HCT116 (cell line): ENCODE results near the gene MYO7A. TPM values are rescaled to one million over a fixed set of nuclear protein-coding genes. Genes with fewer than 3 reads are reported as not detected.

Experiments used
- ATAC-seq: fragments of 200-7000 bp; cut with Tn5 transposase; 2 replicates; pipeline ENCODE4 v1.9.1; 2020; ENCODE audit warnings: mild to moderate bottlenecking, moderate library complexity
- BruUV-seq: library from RNA; stranded (reverse); fragments of 400-500 nt; replicated peaks from 2 replicates; lab custom pipeline; 2021; lab: Mats Ljungman, UMichigan
- CTCF ChIA-PET: fragments of 300-600 bp; sonication (Branson Sonifier 250); formaldehyde crosslinking; loops from one replicate; lab custom pipeline; 2021; ENCODE audit warnings: antibody characterized with exemption; lab: Charles Lee
- POLR2A ChIA-PET: fragments of 300-600, 350-600 bp; sonication (Branson Sonifier 250); formaldehyde crosslinking; loops from one replicate; lab custom pipeline; 2021; ENCODE audit warnings: antibody characterized with exemption; lab: Charles Lee
- RAD21 ChIA-PET, 2 experiments: fragments of 300-600 bp; sonication (Branson Sonifier 250); formaldehyde crosslinking; loops; one replicate each; lab custom pipeline; 2023; ENCODE audit warnings: low total read pairs in 2 of 2; ENCODE audit not compliant: uncharacterized antibody in 2 of 2, unreplicated experiment in 2 of 2, low non-redundant PET in 1 of 2; lab: Charles Lee
- DNase-seq: peaks from one replicate; pipeline ENCODE4 v3.0.0-alpha.2; 2010; ENCODE audit warnings: low read depth, low spot score
- H2AFZ ChIP-seq: fragments of 200-600 bp; shearing (Covaris generic), sonication (generic); 2 replicates; pipeline ENCODE4 v1.6.1; 2017; ENCODE audit warnings: low read depth, mixed run types, mixed read lengths, antibody characterized with exemption, low read length; ENCODE audit not compliant: poor library complexity, severe bottlenecking
- H3K27ac ChIP-seq: 2 replicates; pipeline ENCODE4 v1.5.1; 2012; ENCODE audit warnings: low read depth, low read length
- H3K27me3 ChIP-seq: fragments of 200-600 bp; sonication (generic); 2 replicates; pipeline ENCODE4 v1.6.1; 2016; ENCODE audit warnings: mixed run types, low read length, mixed read lengths; ENCODE audit not compliant: insufficient read depth
- H3K36me3 ChIP-seq, 2 experiments: fragments of 200-500 bp in 1 of 2; fragments of 200-600 bp in 1 of 2; sonication (Bioruptor generic) in 1 of 2; sonication (generic) in 1 of 2; 2 replicates each; pipeline versions ENCODE4 v1.5.1 to v1.6.1; 2014 to 2016; ENCODE audit warnings: low read length in 2 of 2, inconsistent platforms in 1 of 2, mixed read lengths in 1 of 2, mixed run types in 1 of 2; ENCODE audit not compliant: insufficient read depth in 2 of 2, control insufficient read depth in 1 of 2
- H3K4me1 ChIP-seq, 2 experiments: fragments of 200-600 bp in 1 of 2; sonication (generic) in 1 of 2; 2 replicates each; pipeline versions ENCODE4 v1.5.1 to v1.6.1; 2012 to 2017; ENCODE audit warnings: low read length in 2 of 2, inconsistent platforms in 1 of 2, mild to moderate bottlenecking in 1 of 2, mixed read lengths in 1 of 2, mixed run types in 1 of 2, moderate library complexity in 1 of 2; ENCODE audit not compliant: insufficient read depth in 2 of 2, control insufficient read depth in 1 of 2
- H3K4me2 ChIP-seq: fragments of 200-600 bp; sonication (generic); 2 replicates; pipeline ENCODE4 v1.6.1; 2017; ENCODE audit warnings: mixed run types, low read length, mixed read lengths
- H3K4me3 ChIP-seq, 2 experiments: fragments of 200-600 bp in 1 of 2; sonication (generic) in 1 of 2; replicated peaks in 1 of 2; 2 replicates each; pipeline ENCODE4 v1.5.1; 2011 to 2016; ENCODE audit warnings: low read length in 2 of 2, control low read depth in 1 of 2, low read depth in 1 of 2, mild to moderate bottlenecking in 1 of 2, mixed read lengths in 1 of 2, mixed run types in 1 of 2
- H3K79me2 ChIP-seq: fragments of 200-600 bp; sonication (generic); 2 replicates; pipeline ENCODE4 v1.6.1; 2017; ENCODE audit warnings: mild to moderate bottlenecking, mixed run types, low read length, moderate library complexity, mixed read lengths; ENCODE audit not compliant: insufficient read depth
- H3K9ac ChIP-seq: fragments of 200-600 bp; sonication (generic); 2 replicates; pipeline ENCODE4 v1.6.1; 2016; ENCODE audit warnings: low read length, mixed read lengths
- H3K9me2 ChIP-seq: fragments of 200-600 bp; sonication (generic), shearing (Covaris generic); 2 replicates; pipeline ENCODE4 v1.6.1; 2017; ENCODE audit warnings: mixed run types, mild to moderate bottlenecking, moderate library complexity; ENCODE audit not compliant: insufficient read depth
- H3K9me3 ChIP-seq, 2 experiments: fragments of 200-500 bp in 1 of 2; fragments of 200-600 bp in 1 of 2; sonication (Bioruptor generic) in 1 of 2; sonication (generic) in 1 of 2; 2 replicates each; pipeline ENCODE4 v1.6.1; 2014 to 2017; ENCODE audit warnings: low read length in 2 of 2, mixed read lengths in 2 of 2, inconsistent platforms in 1 of 2, low read depth in 1 of 2, mild to moderate bottlenecking in 1 of 2, mixed run types in 1 of 2, moderate library complexity in 1 of 2; ENCODE audit not compliant: control insufficient read depth in 1 of 2, insufficient read depth in 1 of 2
- H4K20me1 ChIP-seq: fragments of 200-600 bp; sonication (generic), shearing (Covaris generic); 2 replicates; pipeline ENCODE4 v1.6.1; 2017; ENCODE audit warnings: mixed run types, mild to moderate bottlenecking, moderate library complexity; ENCODE audit not compliant: insufficient read depth
- ATF3 ChIP-seq: IDR thresholded peaks from 2 replicates; pipeline ENCODE4 v1.6.1; 2012
- CBX3 ChIP-seq: IDR thresholded peaks from 2 replicates; pipeline ENCODE4 v1.6.1; 2012; ENCODE audit warnings: low read depth
- EGR1 ChIP-seq: IDR thresholded peaks from 2 replicates; pipeline ENCODE4 v1.6.1; 2012; ENCODE audit warnings: low read depth
- ELF1 ChIP-seq: IDR thresholded peaks from 2 replicates; pipeline ENCODE4 v1.6.1; 2012; ENCODE audit warnings: low read depth, borderline replicate concordance
- EZH2 ChIP-seq: fragments of 200-600 bp; sonication (generic); IDR thresholded peaks from 2 replicates; pipeline ENCODE4 v1.6.1; 2017; ENCODE audit warnings: antibody characterized with exemption, mixed run types
- EZH2phosphoT487 ChIP-seq: fragments of 200-600 bp; IDR thresholded peaks from 2 replicates; pipeline ENCODE4 v1.6.1; 2018; ENCODE audit warnings: antibody characterized with exemption, borderline replicate concordance
- JUND ChIP-seq: IDR thresholded peaks from 2 replicates; pipeline ENCODE4 v1.6.1; 2012
- POLR2A ChIP-seq: IDR thresholded peaks from 2 replicates; pipeline ENCODE4 v1.7.0; 2011; ENCODE audit warnings: borderline replicate concordance; ENCODE audit not compliant: insufficient read depth, insufficient read length; ENCODE audit errors: extremely low read depth
- RAD21 ChIP-seq: IDR thresholded peaks from 2 replicates; pipeline ENCODE4 v1.6.1; 2012; ENCODE audit warnings: low read depth, mild to moderate bottlenecking
- REST ChIP-seq: IDR thresholded peaks from 2 replicates; pipeline ENCODE4 v1.6.1; 2012; ENCODE audit warnings: low read depth
- SP1 ChIP-seq: IDR thresholded peaks from 2 replicates; pipeline ENCODE4 v1.6.1; 2012; ENCODE audit warnings: low read depth
- SRF ChIP-seq: IDR thresholded peaks from 2 replicates; pipeline ENCODE4 v1.6.1; 2012; ENCODE audit warnings: low read depth
- TCF7L2 ChIP-seq: IDR thresholded peaks from 2 replicates; pipeline ENCODE4 v1.7.0; 2011; ENCODE audit warnings: borderline replicate concordance, inconsistent platforms; ENCODE audit not compliant: insufficient read depth, insufficient read length; ENCODE audit errors: extremely low read depth
- ZNF274 ChIP-seq: fragments of 200-500 bp; sonication (Bioruptor generic); IDR thresholded peaks from 2 replicates; pipeline ENCODE4 v1.6.1; 2014; ENCODE audit warnings: mild to moderate bottlenecking, low read depth, low read length, inconsistent platforms
- intact Hi-C: fragments of 100-400 bp; cut with micrococcal nuclease; formaldehyde crosslinking; loops from 2 replicates; pipeline ENCODE4 v1.10.0; 2022
- total RNA-seq: library from RNA; stranded (reverse); gene quantifications from one replicate; pipeline ENCODE4 v1.2.1, GENCODE V29; 2021; ENCODE audit not compliant: unreplicated experiment
- TF ChIP-seq, protein P1 (sequence below): IDR thresholded peaks from 2 replicates; pipeline ENCODE4 v1.6.1; 2012
- TF ChIP-seq, protein P2 (sequence below), 3 experiments: fragments of 200-600 bp in 1 of 3; sonication (generic) in 1 of 3; IDR thresholded peaks in 2 of 3; conservative IDR thresholded peaks in 1 of 3; 2 replicates each; pipeline ENCODE4 v1.5.1; 2012 to 2017; ENCODE audit warnings: low read depth in 2 of 3, low read length in 2 of 3, antibody characterized with exemption in 1 of 3, borderline replicate concordance in 1 of 3, control low read depth in 1 of 3, mild to moderate bottlenecking in 1 of 3, mixed read lengths in 1 of 3, mixed run types in 1 of 3, moderate library complexity in 1 of 3; ENCODE audit not compliant: insufficient read depth in 1 of 3
- TF ChIP-seq, protein P3 (sequence below): IDR thresholded peaks from 2 replicates; pipeline ENCODE4 v1.6.1; 2011; ENCODE audit warnings: mild to moderate bottlenecking, low read length, moderate library complexity; ENCODE audit not compliant: insufficient replicate concordance; ENCODE audit errors: extremely low read depth

MYO7A gene
- total RNA-seq, 1 experiment from 2014 or later: 1.8 TPM

- H3K27me3 ChIP-seq: no peaks in the 10 kb centered on the region
- H3K27ac ChIP-seq: no peak overlapping the region
- BruUV-seq: no TSS peak
- CTCF ChIA-PET: interaction anchor here (0.8 kb wide), 1 partner anchor 10 kb away, joined by 6 read pairs; no protein-coding TSS in a partner anchor
- H3K4me1 ChIP-seq: peaks cover 3 to 4% of the 10 kb centered on the region in 2 experiments; a peak in 2 of 4 replicates
- no peaks in the 10 kb centered on the region for H3K9me3 ChIP-seq
- H2AFZ ChIP-seq: no peak overlapping the region
- DNase-seq: no peak
- no peak overlapping the region for H3K4me3 ChIP-seq
- POLR2A ChIA-PET: no interaction called here
- H3K36me3 ChIP-seq: no peaks in the 10 kb centered on the region
- intact Hi-C loops: no loop called here
- TF ChIP-seq EZH2phosphoT487 (no peak), ZNF274 (no peak), TCF7L2 (no peak), REST (no peak), JUND (no peak), RAD21 (no peak), CBX3 (no peak), SP1 (no peak), EZH2 (no peak), EGR1 (no peak), POLR2A (no peak), ATF3 (no peak), SRF (no peak), ELF1 (no peak)
- TF ChIP-seq, protein P1, sequence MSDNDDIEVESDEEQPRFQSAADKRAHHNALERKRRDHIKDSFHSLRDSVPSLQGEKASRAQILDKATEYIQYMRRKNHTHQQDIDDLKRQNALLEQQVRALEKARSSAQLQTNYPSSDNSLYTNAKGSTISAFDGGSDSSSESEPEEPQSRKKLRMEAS: no peak
- TF ChIP-seq, protein P2, sequence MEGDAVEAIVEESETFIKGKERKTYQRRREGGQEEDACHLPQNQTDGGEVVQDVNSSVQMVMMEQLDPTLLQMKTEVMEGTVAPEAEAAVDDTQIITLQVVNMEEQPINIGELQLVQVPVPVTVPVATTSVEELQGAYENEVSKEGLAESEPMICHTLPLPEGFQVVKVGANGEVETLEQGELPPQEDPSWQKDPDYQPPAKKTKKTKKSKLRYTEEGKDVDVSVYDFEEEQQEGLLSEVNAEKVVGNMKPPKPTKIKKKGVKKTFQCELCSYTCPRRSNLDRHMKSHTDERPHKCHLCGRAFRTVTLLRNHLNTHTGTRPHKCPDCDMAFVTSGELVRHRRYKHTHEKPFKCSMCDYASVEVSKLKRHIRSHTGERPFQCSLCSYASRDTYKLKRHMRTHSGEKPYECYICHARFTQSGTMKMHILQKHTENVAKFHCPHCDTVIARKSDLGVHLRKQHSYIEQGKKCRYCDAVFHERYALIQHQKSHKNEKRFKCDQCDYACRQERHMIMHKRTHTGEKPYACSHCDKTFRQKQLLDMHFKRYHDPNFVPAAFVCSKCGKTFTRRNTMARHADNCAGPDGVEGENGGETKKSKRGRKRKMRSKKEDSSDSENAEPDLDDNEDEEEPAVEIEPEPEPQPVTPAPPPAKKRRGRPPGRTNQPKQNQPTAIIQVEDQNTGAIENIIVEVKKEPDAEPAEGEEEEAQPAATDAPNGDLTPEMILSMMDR (IDR thresholded peaks at IDR 0.05 in 2 of 3, conservative IDR thresholded peaks at IDR 0.05 in 1 of 3; ENCODE audit: borderline replicate concordance in 1 of 3, insufficient read depth in 1 of 3, low read depth in 2 of 3, low read length in 2 of 3): no peak
- TF ChIP-seq, protein P3, sequence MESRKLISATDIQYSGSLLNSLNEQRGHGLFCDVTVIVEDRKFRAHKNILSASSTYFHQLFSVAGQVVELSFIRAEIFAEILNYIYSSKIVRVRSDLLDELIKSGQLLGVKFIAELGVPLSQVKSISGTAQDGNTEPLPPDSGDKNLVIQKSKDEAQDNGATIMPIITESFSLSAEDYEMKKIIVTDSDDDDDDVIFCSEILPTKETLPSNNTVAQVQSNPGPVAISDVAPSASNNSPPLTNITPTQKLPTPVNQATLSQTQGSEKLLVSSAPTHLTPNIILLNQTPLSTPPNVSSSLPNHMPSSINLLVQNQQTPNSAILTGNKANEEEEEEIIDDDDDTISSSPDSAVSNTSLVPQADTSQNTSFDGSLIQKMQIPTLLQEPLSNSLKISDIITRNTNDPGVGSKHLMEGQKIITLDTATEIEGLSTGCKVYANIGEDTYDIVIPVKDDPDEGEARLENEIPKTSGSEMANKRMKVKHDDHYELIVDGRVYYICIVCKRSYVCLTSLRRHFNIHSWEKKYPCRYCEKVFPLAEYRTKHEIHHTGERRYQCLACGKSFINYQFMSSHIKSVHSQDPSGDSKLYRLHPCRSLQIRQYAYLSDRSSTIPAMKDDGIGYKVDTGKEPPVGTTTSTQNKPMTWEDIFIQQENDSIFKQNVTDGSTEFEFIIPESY: no peak
- TF ChIP-seq, all 23 proteins: peak for 0
- Histone ChIP-seq H3K9ac (no peak overlapping the region), H4K20me1 (no peaks in the 10 kb centered on the region), H3K79me2 (no peaks in the 10 kb centered on the region), H3K4me2 (no peak overlapping the region), H3K9me2 (no peaks in the 10 kb centered on the region)
- ATAC-seq: no peak
- RAD21 ChIA-PET: no interaction called here
Measured at GRCh38 chr11:77121876-77122575, 6.0 kb upstream of the MYO7A start.
